Measurements from ENCODE around the gene TMEM132C. TPM values are rescaled to one million over a fixed set of nuclear protein-coding genes. Genes with fewer than 3 reads are reported as not detected.

Gene TMEM132C
- polyA plus RNA-seq, 1 of the 3 experiments (the other 2 are of a cell fraction) = not detected

GRCh38 chr12:128267651-128268378 lies 845 bp downstream of the TMEM132C start:
- Histone ChIP-seq H3K9me3 (no peaks in the 10 kb centered on the region; the same call in 1 of the 2 replicates), H3K4me1 (ENCODE audit: control insufficient read depth in 1 of 2, insufficient read depth in 2 of 2, low read depth in 1 of 2, low read length in 1 of 2) (no peaks in the 10 kb centered on the region; a peak in 1 of 4 replicates), H3K79me2 (ENCODE audit: insufficient read depth) (no peaks in the 10 kb centered on the region), H3K27ac (ENCODE audit: low read depth in 2 of 2, low read length in 1 of 2) (no peak overlapping the region), H3K27me3 (ENCODE audit: insufficient read depth) (no peaks in the 10 kb centered on the region), H3K4me3 (ENCODE audit: low read depth in 2 of 2, low read length in 1 of 2) (no peak overlapping the region), H3F3A (replicated peaks; ENCODE audit: insufficient read depth) (no peaks in the 10 kb centered on the region), H3K9ac (no peak overlapping the region), H3K36me3 (replicated peaks in 1 of 2; ENCODE audit: control insufficient read depth in 1 of 2, insufficient read depth in 2 of 2, low read length in 1 of 2) (no peaks in the 10 kb centered on the region), H2AFZ (ENCODE audit: low read depth) (no peak overlapping the region), H3K9me2 (no peaks in the 10 kb centered on the region), H3K4me2 (no peak overlapping the region), H4K20me1 (ENCODE audit: insufficient read depth) (no peaks in the 10 kb centered on the region)
- no peak for TF ChIP-seq RFX5 (IDR thresholded peaks at IDR 0.05; ENCODE audit: low read length)
- TF ChIP-seq IRF3 (IDR thresholded peaks at IDR 0.05; ENCODE audit: low read depth, low read length) = no peak
- TF ChIP-seq MXI1 (IDR thresholded peaks at IDR 0.05; ENCODE audit: low read depth, low read length) = no peak
- TF ChIP-seq MEF2A (IDR thresholded peaks at IDR 0.05; ENCODE audit: borderline replicate concordance, low read depth) = no peak
- no peak for TF ChIP-seq TAF1 (IDR thresholded peaks at IDR 0.05; ENCODE audit: borderline replicate concordance, low read depth, low read length)
- TF ChIP-seq CTCF (IDR thresholded peaks at IDR 0.05) = no peak
- POLR2A ChIA-PET = no interaction called here
- CTCF ChIA-PET = interaction anchor here (0.5 to 2.6 kb wide), 5 partner anchors 9 to 1628 kb away, joined by 3 to 38 read pairs (median 3); no protein-coding TSS in a partner anchor
- DNase-seq = peak; percentile 40
- WGBS (ENCODE audit: low lambda C conversion rate) = 9% methylated on average over 17 of the region's 51 CpGs

DNA sequence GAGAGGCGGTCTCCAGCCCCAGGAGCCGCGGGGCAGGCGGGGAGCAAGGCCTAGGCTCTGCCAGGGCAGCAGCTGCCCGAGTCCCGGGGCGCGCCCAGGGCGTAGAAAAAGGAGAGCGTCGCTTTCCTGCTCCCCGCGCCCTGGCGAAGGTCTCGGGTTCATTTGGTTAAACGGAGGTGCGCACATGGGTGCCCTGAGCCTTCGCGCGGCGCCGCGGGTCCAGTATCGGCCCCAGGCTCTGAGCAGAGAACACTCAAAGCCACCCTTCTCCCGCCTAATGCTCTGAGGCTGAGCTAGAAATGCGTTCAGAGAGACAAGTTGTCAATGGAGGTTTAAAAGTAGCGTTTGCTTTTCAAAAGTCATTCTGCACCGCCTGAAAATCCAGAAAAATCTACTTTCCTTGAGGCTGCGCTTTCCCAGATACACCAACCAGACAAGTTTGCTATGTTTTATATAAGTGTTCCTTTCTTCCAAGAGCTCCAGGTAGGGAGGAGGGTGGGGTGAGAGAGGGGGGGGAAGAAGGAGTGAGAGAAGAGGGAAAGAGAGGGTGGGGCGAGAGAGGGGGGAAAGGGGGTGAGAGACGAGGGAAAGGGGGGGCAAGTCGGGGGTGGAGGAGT lies 1.5 kb downstream of the TMEM132C start:
- no peaks in the 10 kb centered on the region for H3K36me3 ChIP-seq (replicated peaks in 1 of 2; ENCODE audit: control insufficient read depth in 1 of 2, insufficient read depth in 2 of 2, low read length in 1 of 2)
- H3F3A ChIP-seq (replicated peaks; ENCODE audit: insufficient read depth) = no peaks in the 10 kb centered on the region
- no peak overlapping the region for H3K27ac ChIP-seq (ENCODE audit: low read depth in 2 of 2, low read length in 1 of 2)
- H3K79me2 ChIP-seq (ENCODE audit: insufficient read depth) = no peaks in the 10 kb centered on the region
- peaks cover 6% of the 10 kb centered on the region for H3K9me3 ChIP-seq
- H2AFZ ChIP-seq (ENCODE audit: low read depth) = no peak overlapping the region
- DNase-seq = peak; percentile 40
- no peaks in the 10 kb centered on the region for H3K27me3 ChIP-seq (ENCODE audit: insufficient read depth)
- no peaks in the 10 kb centered on the region for H3K9me2 ChIP-seq
- no peak overlapping the region for H3K4me3 ChIP-seq (ENCODE audit: low read depth in 2 of 2, low read length in 1 of 2)
- no peaks in the 10 kb centered on the region for H4K20me1 ChIP-seq (ENCODE audit: insufficient read depth)
- ChIA-PET CTCF (interaction anchor here (0.8 to 2.6 kb wide), 5 partner anchors 9 to 120 kb away, joined by 3 to 38 read pairs (median 4); no protein-coding TSS in a partner anchor), POLR2A (no interaction called here)
- WGBS (ENCODE audit: low lambda C conversion rate) = 22% methylated on average over 21 of the region's 32 CpGs
- H3K4me2 ChIP-seq = no peak overlapping the region
- no peaks in the 10 kb centered on the region; a peak in 1 of 4 replicates for H3K4me1 ChIP-seq (ENCODE audit: control insufficient read depth in 1 of 2, insufficient read depth in 2 of 2, low read depth in 1 of 2, low read length in 1 of 2)
- H3K9ac ChIP-seq = no peak overlapping the region
- TF ChIP-seq, protein P1, sequence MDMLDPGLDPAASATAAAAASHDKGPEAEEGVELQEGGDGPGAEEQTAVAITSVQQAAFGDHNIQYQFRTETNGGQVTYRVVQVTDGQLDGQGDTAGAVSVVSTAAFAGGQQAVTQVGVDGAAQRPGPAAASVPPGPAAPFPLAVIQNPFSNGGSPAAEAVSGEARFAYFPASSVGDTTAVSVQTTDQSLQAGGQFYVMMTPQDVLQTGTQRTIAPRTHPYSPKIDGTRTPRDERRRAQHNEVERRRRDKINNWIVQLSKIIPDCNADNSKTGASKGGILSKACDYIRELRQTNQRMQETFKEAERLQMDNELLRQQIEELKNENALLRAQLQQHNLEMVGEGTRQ (IDR thresholded peaks at IDR 0.05; ENCODE audit: borderline replicate concordance, low read depth, low read length) = no peak
- TF ChIP-seq JUND (IDR thresholded peaks at IDR 0.05) = no peak
- no peak for TF ChIP-seq EZH2phosphoT487 (IDR thresholded peaks at IDR 0.05; ENCODE audit: borderline replicate concordance, low read depth)
- TF ChIP-seq RCOR1 (IDR thresholded peaks at IDR 0.05; ENCODE audit: low read length) = no peak
- no peak for TF ChIP-seq TEAD4 (IDR thresholded peaks at IDR 0.05; ENCODE audit: borderline replicate concordance, insufficient read depth)
- TF ChIP-seq MAX (IDR thresholded peaks at IDR 0.05; ENCODE audit: low read depth) = no peak
- TF ChIP-seq IRF3 (IDR thresholded peaks at IDR 0.05; ENCODE audit: low read depth, low read length) = no peak
- no peak for TF ChIP-seq REST (IDR thresholded peaks at IDR 0.05; ENCODE audit: low read depth, low read length)

Data from SK-N-SH (cell line).